HTR-8/SVneo (cell line): Measurements from ENCODE around the gene YBEY.

ENCODE experiments used
- DNase-seq: peaks from one replicate; pipeline ENCODE4 v3.0.0; 2011; ENCODE audit warnings: low spot score, mixed read lengths; ENCODE audit not compliant: insufficient read length
- FAIRE-seq: peaks from 2 replicates; lab custom pipeline; 2011; peaks lifted over from hg19 to GRCh38; lab: Jason Lieb, UNC

The YBEY gene

GRCh38 chr21:46324390-46325072 is 38.4 kb downstream of the YBEY start:
- FAIRE-seq (peak; percentile 20), DNase-seq (peak; percentile 85)

- FAIRE-seq (peak; percentile 16), DNase-seq (peak; percentile 50)
These were observed 39.2 kb downstream of the YBEY start for GRCh38 chr21:46325073-46325912.

GRCh38 chr21:46326110-46326703 is 40.1 kb downstream of the YBEY start:
- FAIRE-seq (no peak), DNase-seq (no peak)

GRCh38 chr21:46327711-46328110 is 41.6 kb downstream of the YBEY start:
- DNase-seq (no peak), FAIRE-seq (no peak)

GRCh38 chr21:46328151-46328550 is 42.0 kb downstream of the YBEY start:
- no peak for FAIRE-seq

GRCh38 chr21:46329796-46330195 is 43.7 kb downstream of the YBEY start:
- peak; percentile 4 for FAIRE-seq
- DNase-seq: no peak

More at GRCh38 chr21:46328151-46328550, 42.0 kb downstream of the YBEY start:
- DNase-seq: no peak

- no peak for DNase-seq
- no peak for FAIRE-seq
These were observed 48.4 kb downstream of the YBEY start for GRCh38 chr21:46334351-46335140.

GRCh38 chr21:46336603-46337002 is 50.5 kb downstream of the YBEY start:
- FAIRE-seq (no peak), DNase-seq (no peak)

- no peak for FAIRE-seq
- DNase-seq: no peak
These were observed 54.9 kb downstream of the YBEY start for GRCh38 chr21:46340998-46341397.

GRCh38 chr21:46344219-46344915 is 58.2 kb downstream of the YBEY start:
- no peak for FAIRE-seq

GRCh38 chr21:46345861-46346260 is 59.7 kb downstream of the YBEY start:
- FAIRE-seq (no peak), DNase-seq (no peak)

More at GRCh38 chr21:46344219-46344915, 58.2 kb downstream of the YBEY start:
- DNase-seq: no peak

- FAIRE-seq (no peak), DNase-seq (no peak)
These were observed 60.4 kb downstream of the YBEY start for GRCh38 chr21:46346296-46347202.

- DNase-seq (no peak), FAIRE-seq (no peak)
These were observed 61.0 kb downstream of the YBEY start for GRCh38 chr21:46347203-46347550.
